ENCODE results near the gene COTL1.

The COTL1 gene

GRCh38 chr16:84617791-84618580 is at the start of gene COTL1:
Gene COTL1, minus strand, starts transcription at chr16:84618078. Its CDS starts 164 bp downstream, at chr16:84617914.
- peak; percentile 93 for DNase-seq (ENCODE audit: low spot score)

GRCh38 chr16:84665843-84666242 is 48.0 kb upstream of the COTL1 start:
- DNase-seq (ENCODE audit: low spot score): no peak

- no peak for DNase-seq (ENCODE audit: low spot score)
Measured at GRCh38 chr16:84665359-84665758, 47.5 kb upstream of the COTL1 start.

GRCh38 chr16:84663433-84664101 is 45.7 kb upstream of the COTL1 start:
- DNase-seq (ENCODE audit: low spot score): no peak

- no peak for DNase-seq (ENCODE audit: low spot score)
Measured at GRCh38 chr16:84662471-84662870, 44.6 kb upstream of the COTL1 start.

GRCh38 chr16:84661418-84662060 is 43.7 kb upstream of the COTL1 start:
- DNase-seq (ENCODE audit: low spot score): no peak

GRCh38 chr16:84660973-84661372 is 43.1 kb upstream of the COTL1 start:
- DNase-seq (ENCODE audit: low spot score): no peak

GRCh38 chr16:84659656-84660300 is 41.9 kb upstream of the COTL1 start:
- no peak for DNase-seq (ENCODE audit: low spot score)

GRCh38 chr16:84658690-84659089 is 40.8 kb upstream of the COTL1 start:
- no peak for DNase-seq (ENCODE audit: low spot score)

- no peak for DNase-seq (ENCODE audit: low spot score)
Measured at GRCh38 chr16:84657229-84657837, 39.5 kb upstream of the COTL1 start.

GRCh38 chr16:84656649-84657048 is 38.8 kb upstream of the COTL1 start:
- no peak for DNase-seq (ENCODE audit: low spot score)

GRCh38 chr16:84654998-84655397 is 37.1 kb upstream of the COTL1 start:
- no peak for DNase-seq (ENCODE audit: low spot score)

- DNase-seq (ENCODE audit: low spot score): no peak
Measured at GRCh38 chr16:84654238-84654637, 36.4 kb upstream of the COTL1 start.

- no peak for DNase-seq (ENCODE audit: low spot score)
Measured at GRCh38 chr16:84652566-84652965, 34.7 kb upstream of the COTL1 start.

- DNase-seq (ENCODE audit: low spot score): peak; percentile 25
Measured at GRCh38 chr16:84650062-84650991, 32.4 kb upstream of the COTL1 start.

GRCh38 chr16:84649511-84649861 is 31.6 kb upstream of the COTL1 start:
- DNase-seq (ENCODE audit: low spot score): no peak

GRCh38 chr16:84648595-84649510 is 31.0 kb upstream of the COTL1 start:
- no peak for DNase-seq (ENCODE audit: low spot score)

GRCh38 chr16:84647828-84648594 is 30.1 kb upstream of the COTL1 start, which contains the start of gene KLHL36:
Gene KLHL36, plus strand, starts transcription at chr16:84648511. Its CDS starts 2,357 bp downstream, at chr16:84650868.
- DNase-seq (ENCODE audit: low spot score): no peak

- no peak for DNase-seq (ENCODE audit: low spot score)
Measured at GRCh38 chr16:84643674-84644073, 25.8 kb upstream of the COTL1 start.

Measured in pons (tissue), 1 donor.